HAP-1 (cell line): Measurements from ENCODE around the gene COL25A1.
"Not testable (repeated sequence)": the region's sequence is repeated elsewhere in the genome, so short reads cannot be mapped to it uniquely, and the experiment has no call there.

Experiments used
- DNase-seq, 2 experiments: peaks; one replicate each; pipeline ENCODE4 v3.0.0-alpha.2; 2016 to 2020; ENCODE audit warnings: low spot score in 2 of 2
- H3K27me3 ChIP-seq: fragments of 250-450 bp; sonication (Bioruptor Pico); 2 replicates; pipeline ENCODE4 v1.5.1; 2020; ENCODE audit warnings: low read depth, mild to moderate bottlenecking, moderate library complexity
- H3K36me3 ChIP-seq: fragments of 250-450 bp; sonication (Bioruptor Pico); replicated peaks from 2 replicates; pipeline ENCODE4 v1.5.1; 2020; ENCODE audit warnings: mild to moderate bottlenecking
- H3K4me1 ChIP-seq: fragments of 250-450 bp; sonication (Bioruptor Pico); 2 replicates; pipeline ENCODE4 v1.5.1; 2020; ENCODE audit warnings: mild to moderate bottlenecking
- H3K4me3 ChIP-seq: fragments of 250-450 bp; sonication (Bioruptor Pico); 2 replicates; pipeline ENCODE4 v1.5.1; 2020; ENCODE audit warnings: mild to moderate bottlenecking, moderate library complexity
- H3K9me3 ChIP-seq: fragments of 250-450 bp; sonication (Bioruptor Pico); 2 replicates; pipeline ENCODE4 v1.5.1; 2020; ENCODE audit warnings: mild to moderate bottlenecking, moderate library complexity
- in situ Hi-C: fragments of 300-500 bp; cut with MboI; formaldehyde crosslinking; loops from 3 replicates; pipeline ENCODE4 v1.14.3; 2020; ENCODE audit warnings: low sequenced_read_pairs, inconsistent platforms, mixed read lengths

The COL25A1 gene

GRCh38 chr4:108877821-108878220 is 424.6 kb downstream of the COL25A1 start:
- Histone ChIP-seq H3K4me1 (peaks cover 39% of the 10 kb centered on the region), H3K27me3 (no peaks in the 10 kb centered on the region), H3K4me3 (no peak overlapping the region), H3K36me3 (no peaks in the 10 kb centered on the region), H3K9me3 (no peaks in the 10 kb centered on the region)
- in situ Hi-C loops = no loop called here
- DNase-seq = peak in 1 of 2 experiments; percentile 44

- in situ Hi-C loops = no loop called here
- Histone ChIP-seq H3K4me3 (no peak overlapping the region), H3K9me3 (no peaks in the 10 kb centered on the region), H3K27me3 (no peaks in the 10 kb centered on the region), H3K4me1 (peaks cover 39% of the 10 kb centered on the region), H3K36me3 (no peaks in the 10 kb centered on the region)
- DNase-seq = no peak
Measured at GRCh38 chr4:108874806-108875205, 427.7 kb downstream of the COL25A1 start.

- H3K36me3 ChIP-seq, in situ Hi-C loops, H3K4me3 ChIP-seq, H3K9me3 ChIP-seq, H3K27me3 ChIP-seq, DNase-seq: not testable (repeated sequence)
- peaks cover 18% of the 10 kb centered on the region for H3K4me1 ChIP-seq
Measured at GRCh38 chr4:108869970-108870369, 432.5 kb downstream of the COL25A1 start.

GRCh38 chr4:108868606-108869227 is 433.7 kb downstream of the COL25A1 start:
- no peaks in the 10 kb centered on the region for H3K27me3 ChIP-seq
- no peaks in the 10 kb centered on the region for H3K36me3 ChIP-seq
- no peak overlapping the region for H3K4me3 ChIP-seq
- in situ Hi-C loops = no loop called here
- no peaks in the 10 kb centered on the region for H3K9me3 ChIP-seq
- DNase-seq = no peak
- H3K4me1 ChIP-seq = peaks cover 6% of the 10 kb centered on the region

- Histone ChIP-seq H3K4me3 (no peak overlapping the region), H3K36me3 (no peaks in the 10 kb centered on the region), H3K9me3 (no peaks in the 10 kb centered on the region), H3K27me3 (no peaks in the 10 kb centered on the region), H3K4me1 (no peaks in the 10 kb centered on the region)
- in situ Hi-C loops = no loop called here
- no peak for DNase-seq
Measured at GRCh38 chr4:108867476-108867875, 435.0 kb downstream of the COL25A1 start.

GRCh38 chr4:108861334-108861733 is 441.1 kb downstream of the COL25A1 start:
- no peaks in the 10 kb centered on the region for H3K36me3 ChIP-seq
- no peaks in the 10 kb centered on the region for H3K27me3 ChIP-seq
- H3K4me1 ChIP-seq = no peaks in the 10 kb centered on the region
- in situ Hi-C loops = no loop called here
- DNase-seq = peak in 1 of 2 experiments; percentile 25
- no peak overlapping the region for H3K4me3 ChIP-seq
- H3K9me3 ChIP-seq = no peaks in the 10 kb centered on the region

- in situ Hi-C loops = no loop called here
- H3K4me3 ChIP-seq = no peak overlapping the region
Measured at GRCh38 chr4:108854786-108855185, 447.7 kb downstream of the COL25A1 start.

GRCh38 chr4:108852691-108853090 is 449.8 kb downstream of the COL25A1 start:
- no peak for DNase-seq
- Histone ChIP-seq H3K27me3 (no peaks in the 10 kb centered on the region), H3K9me3 (no peaks in the 10 kb centered on the region), H3K4me1 (peaks cover 3% of the 10 kb centered on the region; the same call in 1 of the 2 replicates), H3K4me3 (no peak overlapping the region), H3K36me3 (no peaks in the 10 kb centered on the region)
- in situ Hi-C loops = no loop called here

More at GRCh38 chr4:108854786-108855185, 447.7 kb downstream of the COL25A1 start:
- Histone ChIP-seq H3K27me3 (no peaks in the 10 kb centered on the region), H3K9me3 (no peaks in the 10 kb centered on the region), H3K4me1 (peaks cover 3% of the 10 kb centered on the region; the same call in 1 of the 2 replicates), H3K36me3 (no peaks in the 10 kb centered on the region)
- DNase-seq = no peak

GRCh38 chr4:108851366-108851765 is 451.1 kb downstream of the COL25A1 start:
- H3K36me3 ChIP-seq = no peaks in the 10 kb centered on the region
- in situ Hi-C loops = no loop called here
- H3K4me1 ChIP-seq = peaks cover 3% of the 10 kb centered on the region; the same call in 1 of the 2 replicates
- H3K4me3 ChIP-seq = no peak overlapping the region
- DNase-seq = no peak
- H3K9me3 ChIP-seq = no peaks in the 10 kb centered on the region
- H3K27me3 ChIP-seq = no peaks in the 10 kb centered on the region

GRCh38 chr4:108850219-108850649 is 452.2 kb downstream of the COL25A1 start:
- Histone ChIP-seq H3K4me3 (no peak overlapping the region), H3K9me3 (no peaks in the 10 kb centered on the region), H3K27me3 (no peaks in the 10 kb centered on the region), H3K36me3 (no peaks in the 10 kb centered on the region), H3K4me1 (peaks cover 5% of the 10 kb centered on the region; the same call in 1 of the 2 replicates)
- in situ Hi-C loops = no loop called here
- DNase-seq = no peak

GRCh38 chr4:108849611-108850168 is 452.8 kb downstream of the COL25A1 start:
- no peaks in the 10 kb centered on the region for H3K36me3 ChIP-seq
- in situ Hi-C loops = loop anchor here (25.0 kb wide), 1 partner anchor 463 kb away; the partner anchor contains the start of gene COL25A1
- peaks cover 6% of the 10 kb centered on the region; the same call in 1 of the 2 replicates for H3K4me1 ChIP-seq
- H3K4me3 ChIP-seq = no peak overlapping the region
- no peaks in the 10 kb centered on the region for H3K9me3 ChIP-seq
- no peak for DNase-seq
- H3K27me3 ChIP-seq = no peaks in the 10 kb centered on the region

- in situ Hi-C loops = loop anchor here (25.0 kb wide), 1 partner anchor 466 kb away; the partner anchor contains the start of gene COL25A1
- peaks cover 3% of the 10 kb centered on the region; the same call in 1 of the 2 replicates for H3K4me1 ChIP-seq
- H3K36me3 ChIP-seq = no peaks in the 10 kb centered on the region
- no peaks in the 10 kb centered on the region for H3K9me3 ChIP-seq
- no peak overlapping the region for H3K4me3 ChIP-seq
- DNase-seq = no peak
- H3K27me3 ChIP-seq = no peaks in the 10 kb centered on the region
Measured at GRCh38 chr4:108846568-108846967, 455.9 kb downstream of the COL25A1 start.

- Histone ChIP-seq H3K9me3 (no peaks in the 10 kb centered on the region), H3K27me3 (no peaks in the 10 kb centered on the region), H3K4me1 (0 out of 2 replicates have a peak, but pooled peaks cover 3% of the 10 kb centered on the region), H3K36me3 (no peaks in the 10 kb centered on the region), H3K4me3 (no peak overlapping the region)
- in situ Hi-C loops = loop anchor here (25.0 kb wide), 1 partner anchor 472 kb away; the partner anchor contains the start of gene COL25A1
- no peak for DNase-seq
Measured at GRCh38 chr4:108840426-108840975, 462.0 kb downstream of the COL25A1 start.

GRCh38 chr4:108839333-108839732 is 463.1 kb downstream of the COL25A1 start:
- Histone ChIP-seq H3K9me3 (no peaks in the 10 kb centered on the region), H3K4me1 (peaks cover 3% of the 10 kb centered on the region), H3K27me3 (no peaks in the 10 kb centered on the region), H3K36me3 (no peaks in the 10 kb centered on the region), H3K4me3 (no peak overlapping the region)
- in situ Hi-C loops = loop anchor here (10.0 to 25.0 kb wide), 2 partner anchors 473 to 565 kb away; partner anchors contain the start of gene COL25A1
- DNase-seq = no peak
